ENCODE results near the gene TRAPPC5.

DNA sequence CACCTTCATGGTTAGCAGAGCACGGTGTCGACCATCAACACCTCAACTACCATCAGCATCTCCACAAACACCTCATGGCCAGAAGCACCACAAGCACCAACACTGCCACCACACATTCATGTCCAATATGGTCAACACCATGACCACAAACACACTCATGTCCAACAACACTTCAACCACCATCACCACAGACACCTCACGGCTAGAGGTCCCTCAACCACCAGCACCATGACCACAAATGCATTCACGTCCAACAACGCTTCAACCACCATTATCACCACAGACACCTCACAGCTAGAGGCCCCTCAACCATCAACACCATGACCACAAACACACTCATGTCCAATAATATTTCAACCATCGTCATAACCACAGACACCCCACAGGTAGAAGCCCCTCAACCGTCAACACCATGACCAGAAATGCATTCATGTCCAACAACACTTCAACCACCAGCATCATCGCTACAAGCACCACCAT lies 10.2 kb downstream of the TRAPPC5 start:
- TF ChIP-seq POLR2AphosphoS5 (IDR thresholded peaks at IDR 0.05; ENCODE audit: low read depth, low read length) (no peak), TAF1 (IDR thresholded peaks at IDR 0.05; ENCODE audit: borderline replicate concordance, low read depth, low read length) (no peak), POLR2A (IDR thresholded peaks at IDR 0.05; ENCODE audit: low read depth, low read length) (no peak)
